Loucy (cell line): ENCODE measurements around the gene LAMB4.

Experiments used
- H2AFZ ChIP-seq: fragments of 200-600 bp; sonication (generic); 2 replicates; pipeline ENCODE4 v1.6.0; 2016; ENCODE audit warnings: antibody characterized with exemption, mild to moderate bottlenecking, low read length, moderate library complexity
- H3F3A ChIP-seq: fragments of 200-600 bp; 2 replicates; pipeline ENCODE4 v1.6.0; 2016; ENCODE audit warnings: antibody characterized with exemption, low read depth, mild to moderate bottlenecking
- H3K27me3 ChIP-seq: fragments of 200-600 bp; sonication (generic); 2 replicates; pipeline ENCODE4 v1.6.1; 2014; ENCODE audit warnings: low read length, mild to moderate bottlenecking; ENCODE audit not compliant: insufficient read depth, poor library complexity, severe bottlenecking
- H3K36me3 ChIP-seq: fragments of 200-600 bp; sonication (generic); 2 replicates; pipeline ENCODE4 v1.6.1; 2016; ENCODE audit warnings: low read length; ENCODE audit not compliant: insufficient read depth
- H3K4me1 ChIP-seq: fragments of 200-600 bp; sonication (generic); 2 replicates; pipeline ENCODE4 v1.5.1; 2014; ENCODE audit warnings: low read length, mild to moderate bottlenecking; ENCODE audit not compliant: insufficient read depth, poor library complexity, severe bottlenecking
- H3K4me2 ChIP-seq: fragments of 200-600 bp; sonication (generic); 2 replicates; pipeline ENCODE4 v1.6.0; 2014; ENCODE audit warnings: antibody characterized with exemption, low read length, low read depth, mild to moderate bottlenecking; ENCODE audit not compliant: poor library complexity, severe bottlenecking
- H3K4me3 ChIP-seq: fragments of 200-600 bp; sonication (generic); 2 replicates; pipeline ENCODE4 v1.5.1; 2014; ENCODE audit warnings: low read length, mild to moderate bottlenecking, mixed read lengths; ENCODE audit not compliant: poor library complexity, severe bottlenecking
- H3K79me2 ChIP-seq: fragments of 200-600 bp; sonication (generic); 2 replicates; pipeline ENCODE4 v1.6.1; 2014; ENCODE audit warnings: low read length; ENCODE audit not compliant: insufficient read depth
- H3K9ac ChIP-seq: fragments of 200-600 bp; sonication (generic); 2 replicates; pipeline ENCODE4 v1.6.0; 2014; ENCODE audit warnings: mild to moderate bottlenecking, low read depth, low read length, moderate library complexity; ENCODE audit not compliant: poor library complexity, severe bottlenecking
- H3K9me2 ChIP-seq: fragments of 200-600 bp; sonication (generic); replicated peaks from 2 replicates; pipeline ENCODE4 v1.6.1; 2016; ENCODE audit warnings: low read depth, low read length, mixed read lengths
- H3K9me3 ChIP-seq: fragments of 200-600 bp; sonication (generic); 2 replicates; pipeline ENCODE4 v1.6.1; 2014; ENCODE audit warnings: mild to moderate bottlenecking, antibody characterized with exemption, low read length, low read depth; ENCODE audit not compliant: insufficient read depth
- H4K20me1 ChIP-seq: fragments of 200-600 bp; sonication (generic); 2 replicates; pipeline ENCODE4 v1.6.0; 2014; ENCODE audit warnings: antibody characterized with exemption, low read length, mild to moderate bottlenecking; ENCODE audit not compliant: insufficient read depth, poor library complexity, severe bottlenecking
- EZH2phosphoT487 ChIP-seq: fragments of 200-600 bp; IDR thresholded peaks from 2 replicates; pipeline ENCODE4 v1.6.1; 2018; ENCODE audit warnings: antibody characterized with exemption, mild to moderate bottlenecking, moderate library complexity, borderline replicate concordance
- TF ChIP-seq, protein P1 (sequence below): fragments of 200-600 bp; sonication (generic); conservative IDR thresholded peaks from 2 replicates; pipeline ENCODE4 v1.5.1; 2014; ENCODE audit warnings: mild to moderate bottlenecking, antibody characterized with exemption, low read length

LAMB4 gene

DNA sequence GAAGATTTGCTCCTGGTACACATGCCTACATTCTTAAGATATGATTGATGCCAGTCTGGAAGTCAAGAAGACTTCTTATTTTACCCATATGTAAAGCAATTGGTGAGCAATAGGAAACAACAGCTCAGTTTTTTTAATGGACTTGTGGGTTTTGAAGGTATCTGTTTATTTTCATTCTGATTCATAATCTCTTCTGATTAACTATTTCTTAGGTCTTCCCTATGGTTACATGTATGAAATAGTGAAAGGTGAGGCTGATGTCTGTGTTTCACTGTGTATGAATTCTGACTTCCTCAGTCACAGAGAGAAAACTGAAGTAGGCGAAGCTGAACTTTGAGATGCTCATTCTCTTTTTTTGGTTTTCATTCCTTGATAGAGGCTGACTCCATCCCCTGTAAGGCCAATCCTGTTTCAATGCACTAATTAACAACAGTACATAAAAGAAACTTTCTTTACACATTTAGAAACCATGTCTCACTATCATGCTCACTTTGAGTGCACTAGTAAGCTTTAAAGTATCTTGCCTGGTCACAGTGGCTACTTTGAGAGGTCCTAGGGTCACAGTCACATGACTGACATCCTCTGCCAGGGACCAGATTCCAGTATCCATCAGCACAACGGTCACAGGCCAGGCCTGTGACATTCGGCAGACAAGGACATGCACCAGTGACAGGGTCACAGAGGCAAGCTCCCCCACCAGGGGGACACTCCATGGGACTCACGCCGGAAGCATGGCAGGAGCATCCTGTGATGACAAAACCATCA, 67.7 kb downstream of the LAMB4 start:
- Histone ChIP-seq H3K4me3 (no peak overlapping the region), H3K9me2 (no peaks in the 10 kb centered on the region), H4K20me1 (no peaks in the 10 kb centered on the region), H2AFZ (no peak overlapping the region), H3K4me2 (no peak overlapping the region), H3K9ac (no peak overlapping the region), H3K27me3 (no peaks in the 10 kb centered on the region), H3K9me3 (no peaks in the 10 kb centered on the region), H3K4me1 (no peaks in the 10 kb centered on the region), H3K79me2 (no peaks in the 10 kb centered on the region), H3F3A (no peaks in the 10 kb centered on the region), H3K36me3 (no peaks in the 10 kb centered on the region)
- TF ChIP-seq, protein P1, sequence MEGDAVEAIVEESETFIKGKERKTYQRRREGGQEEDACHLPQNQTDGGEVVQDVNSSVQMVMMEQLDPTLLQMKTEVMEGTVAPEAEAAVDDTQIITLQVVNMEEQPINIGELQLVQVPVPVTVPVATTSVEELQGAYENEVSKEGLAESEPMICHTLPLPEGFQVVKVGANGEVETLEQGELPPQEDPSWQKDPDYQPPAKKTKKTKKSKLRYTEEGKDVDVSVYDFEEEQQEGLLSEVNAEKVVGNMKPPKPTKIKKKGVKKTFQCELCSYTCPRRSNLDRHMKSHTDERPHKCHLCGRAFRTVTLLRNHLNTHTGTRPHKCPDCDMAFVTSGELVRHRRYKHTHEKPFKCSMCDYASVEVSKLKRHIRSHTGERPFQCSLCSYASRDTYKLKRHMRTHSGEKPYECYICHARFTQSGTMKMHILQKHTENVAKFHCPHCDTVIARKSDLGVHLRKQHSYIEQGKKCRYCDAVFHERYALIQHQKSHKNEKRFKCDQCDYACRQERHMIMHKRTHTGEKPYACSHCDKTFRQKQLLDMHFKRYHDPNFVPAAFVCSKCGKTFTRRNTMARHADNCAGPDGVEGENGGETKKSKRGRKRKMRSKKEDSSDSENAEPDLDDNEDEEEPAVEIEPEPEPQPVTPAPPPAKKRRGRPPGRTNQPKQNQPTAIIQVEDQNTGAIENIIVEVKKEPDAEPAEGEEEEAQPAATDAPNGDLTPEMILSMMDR, result no peak
- TF ChIP-seq EZH2phosphoT487, result no peak

DNA sequence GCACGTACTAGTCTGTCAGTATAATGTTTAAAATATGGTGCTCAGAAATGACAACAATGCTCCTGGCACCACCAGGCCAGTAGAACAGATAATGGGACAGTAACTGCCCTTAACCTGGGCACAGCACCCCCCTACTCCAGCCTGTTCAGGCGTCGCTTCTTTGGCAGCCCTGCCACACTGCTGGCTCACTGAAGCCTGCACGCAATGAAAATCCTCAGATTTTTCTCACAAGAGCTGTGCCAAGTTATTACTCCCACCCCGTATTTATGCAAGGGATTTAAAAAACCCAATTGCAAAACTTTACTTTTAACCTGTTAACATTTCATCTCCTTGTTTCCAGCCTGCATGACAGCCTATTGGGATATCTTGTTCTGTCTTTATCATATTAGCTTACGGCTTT, 70.6 kb downstream of the LAMB4 start:
- Histone ChIP-seq H3K4me2 (no peak overlapping the region), H3K36me3 (no peaks in the 10 kb centered on the region), H3K9ac (no peak overlapping the region), H3K4me3 (no peak overlapping the region), H2AFZ (no peak overlapping the region), H3K9me3 (no peaks in the 10 kb centered on the region), H3K79me2 (no peaks in the 10 kb centered on the region), H3F3A (no peaks in the 10 kb centered on the region), H3K9me2 (no peaks in the 10 kb centered on the region), H4K20me1 (no peaks in the 10 kb centered on the region), H3K4me1 (no peaks in the 10 kb centered on the region), H3K27me3 (no peaks in the 10 kb centered on the region)
- no peak for TF ChIP-seq EZH2phosphoT487
- TF ChIP-seq, protein P1, result no peak

DNA sequence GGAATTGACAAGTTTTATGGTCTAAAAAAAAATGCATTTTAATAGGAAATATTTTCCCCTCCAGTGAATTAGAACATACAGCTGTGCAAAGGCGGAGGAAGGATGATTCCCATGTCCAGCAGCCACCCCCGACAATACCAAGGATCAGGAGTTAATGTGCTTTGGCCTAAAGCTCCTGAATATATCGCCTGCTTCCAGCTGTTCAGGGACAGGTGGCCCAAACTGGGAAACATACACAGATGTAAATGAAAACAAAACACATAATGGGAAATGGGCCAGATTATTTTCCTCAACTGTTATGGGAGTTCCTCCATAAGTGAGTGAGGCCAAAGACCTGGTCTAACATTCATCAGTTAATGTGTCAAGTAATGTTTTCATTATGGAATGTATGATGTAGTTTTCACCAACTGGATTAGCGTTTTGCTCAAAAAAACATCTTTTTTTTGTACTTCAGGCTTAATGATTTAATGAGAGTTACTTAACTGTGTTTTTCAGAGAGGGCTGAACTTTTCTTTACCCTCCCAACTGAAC, 72.1 kb downstream of the LAMB4 start:
- Histone ChIP-seq H3K9me2 (no peaks in the 10 kb centered on the region), H3K9ac (no peak overlapping the region), H2AFZ (no peak overlapping the region), H3K36me3 (no peaks in the 10 kb centered on the region), H3K4me1 (no peaks in the 10 kb centered on the region), H3F3A (no peaks in the 10 kb centered on the region), H3K27me3 (no peaks in the 10 kb centered on the region), H4K20me1 (no peaks in the 10 kb centered on the region), H3K79me2 (no peaks in the 10 kb centered on the region), H3K4me2 (no peak overlapping the region), H3K4me3 (no peak overlapping the region), H3K9me3 (no peaks in the 10 kb centered on the region)
- no peak for TF ChIP-seq EZH2phosphoT487
- TF ChIP-seq, protein P1, result no peak
